ENCODE measurements around the gene RABGAP1.

RABGAP1 gene

DNA sequence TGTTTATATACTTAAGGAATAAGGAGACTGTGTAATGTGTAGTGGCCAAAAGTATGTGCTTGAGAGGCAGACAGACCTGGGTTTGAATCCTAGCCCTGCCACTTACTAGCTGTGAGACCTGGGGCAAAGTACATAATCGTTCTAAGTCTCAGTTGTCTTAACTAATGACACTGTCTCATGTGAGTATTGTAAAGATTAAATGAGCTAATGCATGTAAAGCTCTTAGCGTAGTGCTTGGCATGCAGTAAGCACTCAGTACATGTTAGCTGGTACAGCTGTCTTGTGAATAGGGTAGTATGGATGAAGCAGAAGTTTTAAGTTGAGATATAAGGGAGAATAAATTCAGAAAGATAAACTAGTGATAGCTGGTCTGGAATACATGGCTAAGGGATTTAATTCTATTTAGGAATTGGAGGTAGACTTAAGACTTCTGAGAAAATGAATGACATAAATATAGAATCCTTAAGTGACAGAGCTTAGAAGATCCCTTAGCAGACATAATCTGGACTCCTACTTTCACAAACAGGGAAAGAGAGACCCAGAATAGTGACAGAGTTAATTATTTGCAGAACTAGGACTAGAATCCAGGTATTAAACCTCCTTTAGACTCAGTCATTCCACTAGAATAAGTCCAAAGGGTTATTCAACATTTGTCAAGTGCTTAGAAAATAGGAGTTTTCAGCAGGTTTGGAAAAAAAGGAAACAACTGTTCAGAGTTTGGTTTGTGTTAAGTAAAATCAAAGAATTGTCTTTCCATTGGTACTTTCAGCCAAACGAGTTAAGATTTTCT is 105.8 kb downstream of the RABGAP1 start:
- no peak for DNase-seq (ENCODE audit: low read depth in 2 of 2, low spot score in 1 of 2)

GRCh38 chr9:123048748-123049147 is 107.9 kb downstream of the RABGAP1 start:
- no peak for DNase-seq (ENCODE audit: low read depth in 2 of 2, low spot score in 1 of 2)

DNA sequence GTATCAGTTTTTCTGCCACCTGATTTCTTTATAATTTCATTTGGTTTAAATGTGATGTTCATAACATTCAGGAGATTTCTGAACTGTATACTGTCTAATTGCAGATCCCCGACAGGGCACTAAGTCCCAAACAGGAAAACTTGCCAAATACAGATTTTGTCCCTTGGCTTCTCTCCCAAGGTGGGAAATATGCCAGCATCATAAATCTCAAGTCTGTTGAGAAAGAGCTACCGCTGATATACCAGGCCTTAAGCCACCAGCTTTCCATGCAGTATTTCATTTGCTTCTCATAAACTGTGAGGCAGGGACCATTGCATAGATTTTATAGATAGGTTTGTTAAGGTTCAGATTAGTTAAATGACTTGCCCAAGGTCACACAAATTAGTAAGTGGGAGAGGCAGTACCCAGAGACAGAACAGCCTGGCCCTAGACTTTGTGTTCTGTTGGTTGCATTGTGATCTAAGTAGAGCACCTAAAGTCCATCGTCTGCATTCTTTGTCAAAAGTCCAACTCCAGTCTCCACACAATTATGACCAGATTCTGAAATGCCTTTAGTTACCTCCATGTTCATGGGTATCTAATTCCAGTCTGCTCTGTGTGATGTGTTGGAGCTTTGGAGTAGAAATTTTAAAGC is 108.9 kb downstream of the RABGAP1 start:
- DNase-seq (ENCODE audit: low read depth in 2 of 2, low spot score in 1 of 2) = no peak

- DNase-seq (ENCODE audit: low read depth in 2 of 2, low spot score in 1 of 2) = no peak
Measured at GRCh38 chr9:123053046-123053445, 112.2 kb downstream of the RABGAP1 start.

DNA sequence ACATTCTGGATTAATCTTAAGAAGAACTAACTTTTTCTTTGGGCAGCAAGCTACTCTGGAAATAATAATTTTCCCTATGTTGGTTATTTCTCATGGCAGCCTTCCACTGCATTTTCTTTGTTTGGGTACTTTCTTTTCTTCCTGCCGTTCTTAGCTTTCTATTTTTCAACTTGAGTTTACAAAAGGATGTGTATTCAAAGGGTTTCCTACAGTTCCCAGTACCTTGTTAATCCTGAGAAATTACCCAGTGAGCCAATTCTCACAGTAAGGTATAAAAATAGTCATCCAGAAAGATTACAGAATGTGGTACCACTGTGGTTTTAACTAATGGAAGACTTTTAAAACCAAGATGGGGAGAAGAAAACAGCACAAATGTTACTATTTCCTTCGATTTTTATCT is 112.9 kb downstream of the RABGAP1 start:
- no peak for DNase-seq (ENCODE audit: low read depth in 2 of 2, low spot score in 1 of 2)

DNA sequence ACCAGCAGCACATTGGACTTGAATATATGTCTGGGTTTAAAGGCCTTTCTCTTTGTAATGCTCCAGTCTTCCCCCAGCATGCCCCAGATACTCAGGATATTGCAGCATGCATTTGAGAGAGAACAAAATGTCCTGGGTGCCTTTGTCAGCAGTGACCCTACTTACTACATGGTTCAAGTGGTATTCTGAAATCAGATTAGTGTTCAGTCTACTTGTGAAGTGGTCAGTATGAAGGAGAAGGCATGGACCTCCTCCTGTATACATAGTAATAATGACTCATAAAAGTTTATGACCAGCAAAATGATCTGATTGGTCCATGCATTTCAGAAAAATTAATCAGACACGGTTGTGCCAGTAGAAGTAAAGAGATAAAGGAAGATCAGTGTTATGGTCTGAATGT is 118.0 kb downstream of the RABGAP1 start:
- DNase-seq (ENCODE audit: low read depth in 2 of 2, low spot score in 1 of 2) = no peak

DNA sequence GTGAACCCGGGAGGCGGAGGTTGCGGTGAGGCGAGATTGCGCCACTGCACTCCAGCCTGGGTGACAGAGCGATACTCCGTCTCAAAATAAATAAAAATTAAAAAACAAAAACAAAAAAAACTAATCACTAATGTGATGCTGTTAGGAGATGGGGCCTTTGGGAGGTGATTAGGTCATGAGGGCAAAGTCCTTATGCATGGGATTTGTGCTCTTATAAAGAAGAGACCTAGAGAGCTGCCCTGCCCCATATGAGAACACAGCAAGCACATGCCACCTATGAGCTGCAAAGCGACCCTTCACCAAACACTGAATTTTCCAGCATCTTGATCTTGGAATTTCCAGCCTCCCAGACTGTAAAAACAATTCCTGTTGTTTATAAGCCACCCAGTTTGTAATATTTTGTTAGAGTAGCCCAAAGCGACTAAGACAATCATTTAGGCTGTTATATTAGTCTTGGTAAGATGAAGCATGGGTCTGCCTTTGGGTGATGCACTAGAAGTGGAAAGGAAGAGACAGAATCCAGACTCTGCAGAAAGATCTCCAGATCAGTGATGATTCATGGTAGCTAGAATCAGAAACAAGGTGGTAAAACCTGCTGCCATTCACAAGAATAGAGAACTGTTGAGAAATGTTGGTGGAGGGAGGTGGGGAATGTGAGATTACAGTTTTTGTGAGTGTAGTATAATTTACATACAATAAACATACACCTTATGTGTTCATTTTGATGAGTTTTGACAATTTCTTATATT is 118.8 kb downstream of the RABGAP1 start:
- DNase-seq (ENCODE audit: low read depth in 2 of 2, low spot score in 1 of 2) = no peak

- DNase-seq (ENCODE audit: low read depth in 2 of 2, low spot score in 1 of 2) = no peak
Measured at GRCh38 chr9:123061216-123061615, 120.4 kb downstream of the RABGAP1 start.

- no peak for DNase-seq (ENCODE audit: low read depth in 2 of 2, low spot score in 1 of 2)
Measured at GRCh38 chr9:123062351-123063176, 121.7 kb downstream of the RABGAP1 start.

- no peak for DNase-seq (ENCODE audit: low read depth in 2 of 2, low spot score in 1 of 2)
Measured at GRCh38 chr9:123063177-123063598, 122.4 kb downstream of the RABGAP1 start.

GRCh38 chr9:123063896-123064295 is 123.1 kb downstream of the RABGAP1 start:
- no peak for DNase-seq (ENCODE audit: low read depth in 2 of 2, low spot score in 1 of 2)

DNA sequence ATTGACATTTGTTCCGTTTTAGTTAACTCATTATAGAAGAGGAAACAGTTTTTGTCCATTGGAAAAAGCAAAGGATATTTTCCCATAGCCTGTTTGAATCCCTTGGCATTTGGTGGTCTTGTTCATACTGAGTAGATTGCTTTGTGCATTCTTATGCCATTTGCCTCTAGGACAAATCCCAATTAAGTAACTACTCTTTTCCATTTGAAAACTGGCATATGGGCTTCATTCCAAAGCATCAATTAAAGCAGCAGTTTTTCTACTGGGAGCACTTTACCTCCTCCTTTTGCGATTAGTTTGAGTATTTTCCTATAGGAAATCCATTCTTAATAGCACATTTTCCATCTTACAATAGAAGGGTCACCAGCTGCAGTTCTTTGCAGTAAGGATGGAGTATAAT is 123.9 kb downstream of the RABGAP1 start:
- DNase-seq (ENCODE audit: low read depth in 2 of 2, low spot score in 1 of 2) = no peak

GRCh38 chr9:123065196-123065595 is 124.4 kb downstream of the RABGAP1 start:
- DNase-seq (ENCODE audit: low read depth in 2 of 2, low spot score in 1 of 2) = no peak

DNA sequence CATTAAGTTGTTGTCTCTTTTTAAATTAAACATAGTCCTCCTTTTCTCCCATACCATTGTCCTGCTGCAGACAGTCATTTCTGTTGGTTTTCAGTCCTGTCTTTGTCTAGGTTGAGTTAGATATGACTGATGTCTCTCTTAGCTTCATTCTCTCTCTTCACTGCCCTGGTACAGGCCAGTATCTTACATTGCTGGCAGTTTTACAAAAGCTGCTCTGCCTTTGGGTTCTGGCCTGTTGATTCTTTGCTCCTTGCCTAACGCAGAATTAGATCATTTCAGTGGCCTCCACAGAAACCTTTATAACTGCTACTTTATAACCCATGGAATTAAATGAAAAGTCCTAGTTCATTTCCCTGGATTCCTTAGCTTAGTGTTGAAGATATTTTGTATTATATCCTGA is 126.3 kb downstream of the RABGAP1 start:
- DNase-seq (ENCODE audit: low read depth in 2 of 2, low spot score in 1 of 2) = no peak

DNA sequence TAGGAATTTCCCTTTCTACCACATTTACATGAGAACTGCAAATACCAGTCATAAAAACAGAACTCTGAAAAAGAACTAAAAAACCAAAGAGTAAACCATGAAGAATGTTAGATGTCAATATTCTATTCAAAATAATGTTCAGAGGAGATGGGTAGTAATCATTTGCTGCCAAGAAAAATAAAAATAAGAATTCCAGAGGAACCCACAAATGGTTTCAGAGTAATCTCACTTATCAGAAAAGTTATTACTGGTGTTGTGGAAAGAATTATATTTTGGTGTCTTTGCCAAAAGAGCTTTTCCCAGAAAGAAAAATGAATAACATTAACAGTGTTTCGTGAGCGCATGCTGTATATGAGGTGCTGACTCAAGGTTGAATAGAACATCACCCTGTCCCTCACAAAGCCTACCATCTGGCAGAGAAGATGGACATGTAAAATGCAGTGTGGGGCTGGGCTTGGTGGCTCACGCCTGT is 128.2 kb downstream of the RABGAP1 start:
- no peak for DNase-seq (ENCODE audit: low read depth in 2 of 2, low spot score in 1 of 2)

- DNase-seq (ENCODE audit: low read depth in 2 of 2, low spot score in 1 of 2) = no peak
Measured at GRCh38 chr9:123070198-123070597, 129.4 kb downstream of the RABGAP1 start.

DNA sequence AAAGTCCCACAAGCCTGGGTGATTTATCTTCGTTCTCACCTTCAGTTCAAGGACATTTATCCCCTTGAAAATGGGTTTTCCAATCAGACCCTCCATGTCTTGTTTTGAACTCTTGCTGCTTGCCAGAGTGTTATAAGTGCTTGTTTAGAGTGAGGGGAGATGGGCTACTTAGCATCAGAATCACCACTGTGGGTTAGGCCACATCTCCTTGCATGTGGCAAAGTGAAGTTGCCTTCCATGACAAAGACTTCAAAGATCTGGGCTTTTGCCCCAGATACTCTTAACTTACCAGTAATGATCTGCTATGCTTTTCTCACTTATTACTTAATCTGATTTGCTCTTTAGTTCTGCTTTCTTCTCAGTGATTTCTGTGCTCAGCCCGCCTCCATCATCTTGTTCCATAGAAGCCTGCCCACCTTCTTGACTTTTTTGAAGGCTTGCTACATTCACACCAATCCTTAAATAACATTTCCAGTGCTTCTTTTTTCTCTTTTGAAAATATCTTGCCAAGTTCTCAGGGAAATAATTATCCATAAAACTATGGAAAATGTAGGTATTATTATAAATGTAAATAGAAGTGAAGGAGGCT is 131.7 kb downstream of the RABGAP1 start:
- DNase-seq (ENCODE audit: low read depth in 2 of 2, low spot score in 1 of 2) = no peak

- DNase-seq (ENCODE audit: low read depth in 2 of 2, low spot score in 1 of 2) = no peak
Measured at GRCh38 chr9:123073441-123073840, 132.6 kb downstream of the RABGAP1 start.

DNA sequence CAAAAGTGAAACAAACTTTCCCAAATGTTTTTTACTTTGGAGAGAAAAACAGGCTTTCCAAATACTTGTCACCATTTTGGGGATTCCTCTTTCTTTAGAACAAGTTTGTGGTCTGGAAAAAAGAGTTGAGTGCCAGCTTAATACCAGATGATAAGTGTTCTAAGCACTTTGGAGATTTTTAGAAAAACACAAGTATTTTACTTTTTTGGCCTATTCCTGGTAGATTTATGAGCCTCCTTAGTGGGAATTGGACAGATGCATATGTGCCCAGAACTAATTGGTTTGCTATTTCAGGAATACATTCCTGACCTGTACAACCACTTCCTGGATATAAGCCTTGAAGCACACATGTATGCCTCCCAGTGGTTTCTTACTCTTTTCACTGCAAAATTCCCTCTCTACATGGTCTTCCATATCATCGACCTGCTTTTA is 133.2 kb downstream of the RABGAP1 start:
- DNase-seq (ENCODE audit: low read depth in 2 of 2, low spot score in 1 of 2) = no peak

GRCh38 chr9:123074628-123075027 is 133.8 kb downstream of the RABGAP1 start:
- no peak for DNase-seq (ENCODE audit: low read depth in 2 of 2, low spot score in 1 of 2)

- no peak for DNase-seq (ENCODE audit: low read depth in 2 of 2, low spot score in 1 of 2)
Measured at GRCh38 chr9:123080444-123080843, 139.6 kb downstream of the RABGAP1 start.

All from stimulated activated CD8-positive, alpha-beta memory T cell treated with anti-CD3 and anti-CD28 coated beads, Interleukin-4, amount 100 ng/mL, for 1 hour (primary cell).